ENCODE data around the gene BHLHA15. TPM values are rescaled to one million over a fixed set of nuclear protein-coding genes. Genes with fewer than 3 reads are reported as not detected.

The BHLHA15 gene
- polyA plus RNA-seq, 1 donor (not counting 4 experiments of a cell fraction or from before 2014, with no cell fraction given): not detected

GRCh38 chr7:98210513-98211220 lies 572 bp upstream of the BHLHA15 start:
- H3K36me3 ChIP-seq (ENCODE audit: control insufficient read depth in 2 of 2, extremely low read depth in 1 of 2, insufficient read depth in 2 of 2, low read length in 2 of 2): peaks cover 0 to 5% of the 10 kb centered on the region in 2 experiments
- FAIRE-seq (no peak), DNase-seq (ENCODE audit: low read depth, low spot score) (no peak)
- no peak overlapping the region for H3K4me2 ChIP-seq (ENCODE audit: control insufficient read depth, extremely low read depth, insufficient read depth, low read depth, low read length)
- H2AFZ ChIP-seq (ENCODE audit: control insufficient read depth, low read length): no peak overlapping the region
- H3K9me1 ChIP-seq (ENCODE audit: control insufficient read depth, extremely low read depth, insufficient read depth, low read length): no peaks in the 10 kb centered on the region
- H3K79me2 ChIP-seq (ENCODE audit: control insufficient read depth, insufficient read depth, low read length): no peaks in the 10 kb centered on the region
- no peaks in the 10 kb centered on the region for H3K9me3 ChIP-seq (ENCODE audit: control insufficient read depth, low read depth, low read length)
- dilution Hi-C loops (cut with MboI; ENCODE audit: extremely low pct_ligation_motif_present, low sequenced_read_pairs): no loop called here
- H3K9ac ChIP-seq (ENCODE audit: control insufficient read depth, extremely low read depth, insufficient read depth, low read length): no peak overlapping the region
- TF ChIP-seq EZH2 (IDR thresholded peaks at IDR 0.05; ENCODE audit: low read length): no peak
- TF ChIP-seq CTCF (optimal IDR thresholded peaks at IDR 0.05 in 1 of 3, IDR thresholded peaks at IDR 0.05 in 1 of 3, conservative IDR thresholded peaks at IDR 0.05 in 1 of 3; ENCODE audit: extremely low read depth in 1 of 3, insufficient read depth in 2 of 3, low read length in 3 of 3): no peak
- H3K27ac ChIP-seq (ENCODE audit: control insufficient read depth, insufficient read depth, low read length): no peak overlapping the region
- no peaks in the 10 kb centered on the region for H4K20me1 ChIP-seq (ENCODE audit: control insufficient read depth, extremely low read depth, insufficient read depth, low read length)
- no peaks in the 10 kb centered on the region for H3K4me1 ChIP-seq (ENCODE audit: control insufficient read depth, extremely low read depth, insufficient read depth, low read length)
- peak overlapping the region in 2 of 3 experiments; percentile 2 to 22 for H3K4me3 ChIP-seq (ENCODE audit: control insufficient read depth in 2 of 3, extremely low read depth in 1 of 3, insufficient read depth in 2 of 3, low read depth in 1 of 3, low read length in 3 of 3)
- H3K27me3 ChIP-seq (ENCODE audit: control insufficient read depth, extremely low read depth, insufficient read depth, low read length): no peaks in the 10 kb centered on the region

GRCh38 chr7:98211676-98212531 lies 665 bp downstream of the BHLHA15 start:
- no peak overlapping the region for H3K4me2 ChIP-seq (ENCODE audit: control insufficient read depth, extremely low read depth, insufficient read depth, low read depth, low read length)
- DNase-seq (ENCODE audit: low read depth, low spot score) (no peak), FAIRE-seq (no peak)
- dilution Hi-C loops (cut with MboI; ENCODE audit: extremely low pct_ligation_motif_present, low sequenced_read_pairs): no loop called here
- H3K9me3 ChIP-seq (ENCODE audit: control insufficient read depth, low read depth, low read length): no peaks in the 10 kb centered on the region
- H3K36me3 ChIP-seq (ENCODE audit: control insufficient read depth in 2 of 2, extremely low read depth in 1 of 2, insufficient read depth in 2 of 2, low read length in 2 of 2): peaks cover 0 to 3% of the 10 kb centered on the region in 2 experiments
- H4K20me1 ChIP-seq (ENCODE audit: control insufficient read depth, extremely low read depth, insufficient read depth, low read length): no peaks in the 10 kb centered on the region
- H3K4me3 ChIP-seq (ENCODE audit: control insufficient read depth in 2 of 3, extremely low read depth in 1 of 3, insufficient read depth in 2 of 3, low read depth in 1 of 3, low read length in 3 of 3): peak overlapping the region in 1 of 3 experiments; percentile 22
- H3K9ac ChIP-seq (ENCODE audit: control insufficient read depth, extremely low read depth, insufficient read depth, low read length): no peak overlapping the region
- H3K4me1 ChIP-seq (ENCODE audit: control insufficient read depth, extremely low read depth, insufficient read depth, low read length): no peaks in the 10 kb centered on the region
- no peak for TF ChIP-seq CTCF (optimal IDR thresholded peaks at IDR 0.05 in 1 of 3, IDR thresholded peaks at IDR 0.05 in 1 of 3, conservative IDR thresholded peaks at IDR 0.05 in 1 of 3; ENCODE audit: extremely low read depth in 1 of 3, insufficient read depth in 2 of 3, low read length in 3 of 3)
- TF ChIP-seq EZH2 (IDR thresholded peaks at IDR 0.05; ENCODE audit: low read length): no peak
- H3K79me2 ChIP-seq (ENCODE audit: control insufficient read depth, insufficient read depth, low read length): no peaks in the 10 kb centered on the region
- H3K9me1 ChIP-seq (ENCODE audit: control insufficient read depth, extremely low read depth, insufficient read depth, low read length): no peaks in the 10 kb centered on the region
- H3K27me3 ChIP-seq (ENCODE audit: control insufficient read depth, extremely low read depth, insufficient read depth, low read length): no peaks in the 10 kb centered on the region
- no peak overlapping the region for H2AFZ ChIP-seq (ENCODE audit: control insufficient read depth, low read length)
- H3K27ac ChIP-seq (ENCODE audit: control insufficient read depth, insufficient read depth, low read length): no peak overlapping the region
